ENCODE data around the gene CADM1.

The CADM1 gene

GRCh38 chr11:115407496-115407895 lies 96.7 kb downstream of the CADM1 start:
- TF ChIP-seq FOXP2 (optimal IDR thresholded peaks at IDR 0.05; ENCODE audit: borderline replicate concordance, extremely low read depth, extremely low read length, insufficient read depth) (no peak), TAF1 (IDR thresholded peaks at IDR 0.05; ENCODE audit: borderline replicate concordance, insufficient read depth, low read length) (no peak), SIN3A (IDR thresholded peaks at IDR 0.05; ENCODE audit: borderline replicate concordance, insufficient read depth, low read length) (no peak), REST (IDR thresholded peaks at IDR 0.05; ENCODE audit: insufficient read depth in 1 of 2, low read depth in 2 of 2, low read length in 2 of 2) (no peak), POLR2AphosphoS5 (IDR thresholded peaks at IDR 0.05; ENCODE audit: low read depth, low read length) (no peak)

GRCh38 chr11:115406404-115406803 lies 97.8 kb downstream of the CADM1 start:
- TF ChIP-seq POLR2AphosphoS5 (IDR thresholded peaks at IDR 0.05; ENCODE audit: low read depth, low read length) (no peak), FOXP2 (optimal IDR thresholded peaks at IDR 0.05; ENCODE audit: borderline replicate concordance, extremely low read depth, extremely low read length, insufficient read depth) (no peak), SIN3A (IDR thresholded peaks at IDR 0.05; ENCODE audit: borderline replicate concordance, insufficient read depth, low read length) (no peak), TAF1 (IDR thresholded peaks at IDR 0.05; ENCODE audit: borderline replicate concordance, insufficient read depth, low read length) (no peak), REST (IDR thresholded peaks at IDR 0.05; ENCODE audit: insufficient read depth in 1 of 2, low read depth in 2 of 2, low read length in 2 of 2) (no peak)

- TF ChIP-seq REST (IDR thresholded peaks at IDR 0.05; ENCODE audit: insufficient read depth in 1 of 2, low read depth in 2 of 2, low read length in 2 of 2) (no peak), FOXP2 (optimal IDR thresholded peaks at IDR 0.05; ENCODE audit: borderline replicate concordance, extremely low read depth, extremely low read length, insufficient read depth) (no peak), SIN3A (IDR thresholded peaks at IDR 0.05; ENCODE audit: borderline replicate concordance, insufficient read depth, low read length) (no peak)
Observed at GRCh38 chr11:115398333-115399080, 105.7 kb downstream of the CADM1 start.

GRCh38 chr11:115396533-115396932 lies 107.7 kb downstream of the CADM1 start:
- TF ChIP-seq SIN3A (IDR thresholded peaks at IDR 0.05; ENCODE audit: borderline replicate concordance, insufficient read depth, low read length): no peak

- TF ChIP-seq REST (IDR thresholded peaks at IDR 0.05; ENCODE audit: insufficient read depth in 1 of 2, low read depth in 2 of 2, low read length in 2 of 2) (no peak), TAF1 (IDR thresholded peaks at IDR 0.05; ENCODE audit: borderline replicate concordance, insufficient read depth, low read length) (no peak), POLR2AphosphoS5 (IDR thresholded peaks at IDR 0.05; ENCODE audit: low read depth, low read length) (no peak)
Observed at GRCh38 chr11:115393950-115394349, 110.3 kb downstream of the CADM1 start.

Data from PFSK-1 (cell line).